SU-DHL-6 (cell line): Measurements from ENCODE around the gene ELMO2.

Experiments used
- CTCF ChIP-seq: fragments of 200-600 bp; sonication (generic); IDR thresholded peaks from one replicate; pipeline ENCODE4 v1.5.1; 2017; ENCODE audit warnings: antibody characterized with exemption, mild to moderate bottlenecking, low read length, moderate library complexity; ENCODE audit not compliant: insufficient read depth, poor library complexity, severe bottlenecking
- EZH2phosphoT487 ChIP-seq: fragments of 200-600 bp; sonication (generic), shearing (Covaris generic); conservative IDR thresholded peaks from 2 replicates; pipeline ENCODE4 v1.6.1; 2018; ENCODE audit warnings: mild to moderate bottlenecking, antibody characterized with exemption, low read length, moderate library complexity, mixed read lengths

- TF ChIP-seq CTCF = no peak
- TF ChIP-seq EZH2phosphoT487 = no peak
Observed at GRCh38 chr20:46324379-46324778, 82.0 kb downstream of the ELMO2 start.
